Activated naive CD8-positive, alpha-beta T cell treated with anti-CD3 and anti-CD28 coated beads, Interleukin-2, amount 10 ng/mL, durations not matched to agents 7 days and 5 days (primary cell): ENCODE data around the gene TSPAN16. TPM values are rescaled to one million over a fixed set of nuclear protein-coding genes. Genes with fewer than 3 reads are reported as not detected.

Experiments
- ATAC-seq: fragments of 150-1000 bp; cut with Tn5 transposase; one replicate; pipeline ENCODE4 v1.10.0; 2021; ENCODE audit warnings: low read depth, moderate library complexity
- POLR2A ChIA-PET: fragments of 350-600 bp; sonication (Branson Sonifier 250); formaldehyde crosslinking; loops from one replicate; lab custom pipeline; 2021; ENCODE audit warnings: antibody characterized with exemption; lab: Charles Lee
- DNase-seq: peaks from one replicate; pipeline ENCODE4 v3.0.0; 2021
- H3K27ac Mint-ChIP-seq: one replicate; pipeline ENCODE4 v1.8.0; 2022; ENCODE audit warnings: mild to moderate bottlenecking, mixed read lengths
- H3K27me3 Mint-ChIP-seq: one replicate; pipeline ENCODE4 v1.8.0; 2022; ENCODE audit warnings: mild to moderate bottlenecking, moderate library complexity, mixed read lengths
- H3K36me3 Mint-ChIP-seq: one replicate; pipeline ENCODE4 v1.8.0; 2021; ENCODE audit warnings: mild to moderate bottlenecking, mixed read lengths
- H3K4me1 Mint-ChIP-seq: one replicate; pipeline ENCODE4 v1.8.0; 2021; ENCODE audit warnings: mixed read lengths
- H3K4me3 Mint-ChIP-seq: one replicate; pipeline ENCODE4 v1.8.0; 2022; ENCODE audit warnings: mild to moderate bottlenecking, moderate library complexity, mixed read lengths
- H3K9me3 Mint-ChIP-seq: one replicate; pipeline ENCODE4 v1.8.0; 2021; ENCODE audit warnings: mixed read lengths
- total RNA-seq, 2 experiments: library from RNA; stranded (reverse); gene quantifications; one replicate each; pipeline ENCODE4 v1.2.3, GENCODE V29; 2021

The TSPAN16 gene
- total RNA-seq, 2 experiments from 2014 or later = not detected

GRCh38 chr19:11364296-11364904 is 68.4 kb downstream of the TSPAN16 start:
- Mint-ChIP-seq H3K27ac (no peak overlapping the region), H3K9me3 (no peaks in the 10 kb centered on the region), H3K4me3 (no peak overlapping the region), H3K4me1 (peaks cover 1% of the 10 kb centered on the region), H3K27me3 (no peaks in the 10 kb centered on the region), H3K36me3 (peaks cover 1% of the 10 kb centered on the region)
- DNase-seq (no peak), ATAC-seq (no peak)
- POLR2A ChIA-PET = interaction anchor here (0.6 to 1.2 kb wide), 2 partner anchors 13 to 17 kb away, joined by 3 to 4 read pairs; no protein-coding TSS in a partner anchor

- no peaks in the 10 kb centered on the region for H3K27me3 Mint-ChIP-seq
- peaks cover 1% of the 10 kb centered on the region for H3K4me1 Mint-ChIP-seq
- POLR2A ChIA-PET = interaction anchor here (0.6 kb wide), 1 partner anchor 12 kb away, joined by 4 read pairs; no protein-coding TSS in a partner anchor
- H3K4me3 Mint-ChIP-seq = no peak overlapping the region
- ATAC-seq (no peak), DNase-seq (no peak)
- no peaks in the 10 kb centered on the region for H3K9me3 Mint-ChIP-seq
- peaks cover 1% of the 10 kb centered on the region for H3K36me3 Mint-ChIP-seq
- H3K27ac Mint-ChIP-seq = no peak overlapping the region
Observed at GRCh38 chr19:11364935-11365334, 69.0 kb downstream of the TSPAN16 start.

Other genes starting within 250 kb of the TSPAN16 start
- gene LDLR, start 206.7 kb upstream of the TSPAN16 start, total RNA-seq = 10 to 100 TPM; 83.8 to 84.8 TPM
- 10 to 100 TPM; 63.0 to 65.4 TPM for gene SPC24, start 140.4 kb upstream of the TSPAN16 start, total RNA-seq
- 1 to 10 TPM; 5.3 to 7.9 TPM for gene KANK2, start 98.6 kb upstream of the TSPAN16 start, total RNA-seq
- not detected for gene ANGPTL8, start 56.5 kb upstream of the TSPAN16 start, total RNA-seq
- gene DOCK6, start 33.6 kb upstream of the TSPAN16 start, total RNA-seq = under 1 TPM; 0.43 to 0.72 TPM
- gene RAB3D, start 43.5 kb downstream of the TSPAN16 start, total RNA-seq = 10 to 100 TPM; 10.1 to 11.8 TPM
- 10 to 100 TPM; 29.4 to 35.2 TPM for gene TMEM205, start 50.1 kb downstream of the TSPAN16 start, total RNA-seq
- 10 to 100 TPM; 36.2 to 40.7 TPM for gene CCDC159, start 50.4 kb downstream of the TSPAN16 start, total RNA-seq
- gene PLPPR2, start 59.3 kb downstream of the TSPAN16 start, total RNA-seq = 1 to 10 TPM; 5.5 to 6.3 TPM
- 1 to 10 TPM; 3.0 to 3.3 TPM for gene SWSAP1, start 78.5 kb downstream of the TSPAN16 start, total RNA-seq
- 1 to 10 TPM; 8.3 to 8.8 TPM for gene EPOR, start 88.2 kb downstream of the TSPAN16 start, total RNA-seq
- not detected for gene RGL3, start 123.2 kb downstream of the TSPAN16 start, total RNA-seq
- not detected for gene ODAD3, start 139.0 kb downstream of the TSPAN16 start, total RNA-seq
- gene PRKCSH, start 139.5 kb downstream of the TSPAN16 start, total RNA-seq = 100 to 1,000 TPM; 297 to 310 TPM
- gene ELAVL3, start 184.9 kb downstream of the TSPAN16 start, total RNA-seq = not detected
- gene ZNF653, start 209.7 kb downstream of the TSPAN16 start, total RNA-seq = 10 to 100 TPM; 21.1 to 21.8 TPM
- 10 to 100 TPM; 34.7 to 37.1 TPM for gene ECSIT, start 233.0 kb downstream of the TSPAN16 start, total RNA-seq
- not detected for gene CNN1, start 242.7 kb downstream of the TSPAN16 start, total RNA-seq